Endothelial cell of umbilical vein (primary cell): ENCODE data around the gene R3HDM1. TPM values are rescaled to one million over a fixed set of nuclear protein-coding genes. Genes with fewer than 3 reads are reported as not detected.

Experiments
- BruUV-seq: library from RNA; stranded (reverse); fragments of 400-500 nt; replicated peaks from 2 replicates; lab custom pipeline; 2021; lab: Mats Ljungman, UMichigan
- CTCF ChIA-PET: fragments of 300-600, 350-600 bp; sonication (Branson Sonifier 250); formaldehyde crosslinking; loops from one replicate; lab custom pipeline; 2021; ENCODE audit warnings: antibody characterized with exemption, inconsistent platforms; lab: Charles Lee
- POLR2A ChIA-PET: fragments of 300-600, 350-600 bp; sonication (Branson Sonifier 250); formaldehyde crosslinking; loops from one replicate; lab custom pipeline; 2021; ENCODE audit warnings: antibody characterized with exemption, inconsistent platforms; lab: Charles Lee
- DNase-seq: peaks from one replicate; pipeline ENCODE4 v3.0.0-alpha.2; 2011; ENCODE audit warnings: low read depth, low spot score
- FAIRE-seq: peaks from 2 replicates; lab custom pipeline; 2011; peaks lifted over from hg19 to GRCh38; lab: Jason Lieb, UNC
- H2AFZ ChIP-seq: 2 replicates; pipeline ENCODE4 v1.6.0; 2012; ENCODE audit warnings: low read depth, low read length, control low read depth, inconsistent platforms
- H3K27ac ChIP-seq: 2 replicates; pipeline ENCODE4 v1.5.1; 2011; ENCODE audit warnings: low read depth, mild to moderate bottlenecking, control low read depth, low read length, moderate library complexity; ENCODE audit not compliant: insufficient read depth
- H3K27me3 ChIP-seq, 2 experiments: 2 replicates each; pipeline versions ENCODE4 v1.6.0 to v1.6.1; 2011; ENCODE audit warnings: low read length in 2 of 2, mixed read lengths in 1 of 2; ENCODE audit not compliant: control insufficient read depth in 2 of 2, insufficient read depth in 2 of 2
- H3K36me3 ChIP-seq, 2 experiments: 2 replicates in 1 of 2; 3 replicates in 1 of 2; pipeline ENCODE4 v1.5.1; 2011; ENCODE audit warnings: low read length in 2 of 2, mild to moderate bottlenecking in 1 of 2, moderate library complexity in 1 of 2; ENCODE audit not compliant: control insufficient read depth in 2 of 2, insufficient read depth in 2 of 2; ENCODE audit errors: extremely low read depth in 1 of 2
- H3K4me1 ChIP-seq: 3 replicates; pipeline ENCODE4 v1.5.1; 2011; ENCODE audit warnings: mild to moderate bottlenecking, low read length; ENCODE audit not compliant: control insufficient read depth, insufficient read depth; ENCODE audit errors: extremely low read depth
- H3K4me2 ChIP-seq: 2 replicates; pipeline ENCODE4 v1.6.1; 2011; ENCODE audit warnings: low read length, control low read depth, mixed read lengths; ENCODE audit not compliant: insufficient read depth
- H3K4me3 ChIP-seq, 3 experiments: fragments of 200-600 bp in 1 of 3; sonication (generic), shearing (Covaris generic) in 1 of 3; replicated peaks in 1 of 3; 2 replicates each; pipeline ENCODE4 v1.5.1; 2011 to 2016; ENCODE audit warnings: control low read depth in 3 of 3, low read length in 3 of 3, mild to moderate bottlenecking in 2 of 3, inconsistent platforms in 1 of 3, low read depth in 1 of 3, moderate library complexity in 1 of 3; ENCODE audit not compliant: insufficient read depth in 1 of 3
- H3K79me2 ChIP-seq: 2 replicates; pipeline ENCODE4 v1.6.0; 2012; ENCODE audit warnings: low read length, inconsistent platforms; ENCODE audit not compliant: control insufficient read depth, insufficient read depth
- H3K9ac ChIP-seq: replicated peaks from 2 replicates; pipeline ENCODE3; 2011; ENCODE audit warnings: low read length, control low read depth; ENCODE audit not compliant: insufficient read depth; ENCODE audit errors: extremely low read depth
- H3K9me1 ChIP-seq: replicated peaks from 3 replicates; pipeline ENCODE4 v1.6.0; 2011; ENCODE audit warnings: mild to moderate bottlenecking, low read length; ENCODE audit not compliant: control insufficient read depth, insufficient read depth; ENCODE audit errors: extremely low read depth
- H3K9me3 ChIP-seq: replicated peaks from 2 replicates; pipeline ENCODE4 v1.5.1; 2012; ENCODE audit warnings: low read length, inconsistent platforms; ENCODE audit not compliant: control insufficient read depth, insufficient read depth
- H4K20me1 ChIP-seq: replicated peaks from 2 replicates; pipeline ENCODE3; 2011; ENCODE audit warnings: mild to moderate bottlenecking, low read length; ENCODE audit not compliant: control insufficient read depth, insufficient read depth; ENCODE audit errors: extremely low read depth
- EZH2 ChIP-seq: IDR thresholded peaks from 2 replicates; pipeline ENCODE4 v1.6.1; 2012; ENCODE audit warnings: borderline replicate concordance, low read depth, mild to moderate bottlenecking, moderate library complexity, low read length, inconsistent platforms; ENCODE audit not compliant: severe bottlenecking
- FOS ChIP-seq: IDR thresholded peaks from 2 replicates; pipeline ENCODE4 v1.6.1; 2011; ENCODE audit warnings: mild to moderate bottlenecking, low read length, moderate library complexity, borderline replicate concordance; ENCODE audit not compliant: insufficient read depth
- GATA2 ChIP-seq: IDR thresholded peaks from 2 replicates; pipeline ENCODE4 v1.7.0; 2011; ENCODE audit warnings: low read depth, mild to moderate bottlenecking, moderate library complexity, mixed read lengths, low read length; ENCODE audit not compliant: insufficient read length, insufficient read depth
- JUN ChIP-seq: IDR thresholded peaks from 2 replicates; pipeline ENCODE4 v1.6.1; 2011; ENCODE audit warnings: borderline replicate concordance, low read depth; ENCODE audit not compliant: insufficient read length, insufficient read depth
- MYC ChIP-seq: IDR thresholded peaks from one replicate; pipeline ENCODE4 v1.6.1; 2011; ENCODE audit warnings: mild to moderate bottlenecking, low read depth, low read length
- POLR2A ChIP-seq: IDR thresholded peaks from 2 replicates; pipeline ENCODE4 v1.6.1; 2012; ENCODE audit warnings: low read depth, mild to moderate bottlenecking, control low read depth, low read length
- POLR2AphosphoS5 ChIP-seq: IDR thresholded peaks from 2 replicates; pipeline ENCODE4 v1.6.1; 2012; ENCODE audit warnings: low read depth, mild to moderate bottlenecking, control low read depth, low read length, moderate library complexity; ENCODE audit not compliant: insufficient read depth
- dilution Hi-C: fragments of 300-500 bp; cut with MboI; formaldehyde crosslinking; loops from one replicate; pipeline ENCODE4 v1.15.0; 2019; ENCODE audit warnings: low sequenced_read_pairs; ENCODE audit not compliant: extremely low pct_ligation_motif_present
- intact Hi-C: fragments of 100-400 bp; cut with micrococcal nuclease; formaldehyde crosslinking; loops from one replicate; pipeline ENCODE4 v1.10.0; 2022
- polyA plus RNA-seq, 4 experiments: library from polyadenylated mRNA; depleted of rRNA in 3 of 4; stranded (reverse) in 3 of 4; unstranded in 1 of 4; fragments of >200 nt; gene quantifications; 2 replicates each; pipeline versions ENCODE4 v1.2.1 to v1.2.3, GENCODE V29; 2011 to 2012; ENCODE audit warnings: missing spikeins in 1 of 4
- total RNA-seq: library from RNA; stranded (reverse); gene quantifications from 2 replicates; pipeline ENCODE4 v1.2.3, GENCODE V29; 2021
- TF ChIP-seq, protein P1 (sequence below), 2 donors: IDR thresholded peaks; 1 replicate in 1 of 2; 2 replicates in 1 of 2; pipeline ENCODE4 v1.5.1; 2011; ENCODE audit warnings: low read length in 2 of 2, mild to moderate bottlenecking in 2 of 2, moderate library complexity in 2 of 2, control low read depth in 1 of 2, inconsistent platforms in 1 of 2, low read depth in 1 of 2; ENCODE audit not compliant: insufficient read depth in 1 of 2; ENCODE audit errors: extremely low read depth in 1 of 2
- TF ChIP-seq, protein P2 (sequence below): IDR thresholded peaks from 2 replicates; pipeline ENCODE4 v1.6.1; 2011; ENCODE audit not compliant: insufficient read depth, insufficient read length

Gene R3HDM1
- total and polyA plus RNA-seq, 2 donors (not counting 3 experiments of a cell fraction or from before 2014, with no cell fraction given), result 36.6 to 61.8 TPM

DNA sequence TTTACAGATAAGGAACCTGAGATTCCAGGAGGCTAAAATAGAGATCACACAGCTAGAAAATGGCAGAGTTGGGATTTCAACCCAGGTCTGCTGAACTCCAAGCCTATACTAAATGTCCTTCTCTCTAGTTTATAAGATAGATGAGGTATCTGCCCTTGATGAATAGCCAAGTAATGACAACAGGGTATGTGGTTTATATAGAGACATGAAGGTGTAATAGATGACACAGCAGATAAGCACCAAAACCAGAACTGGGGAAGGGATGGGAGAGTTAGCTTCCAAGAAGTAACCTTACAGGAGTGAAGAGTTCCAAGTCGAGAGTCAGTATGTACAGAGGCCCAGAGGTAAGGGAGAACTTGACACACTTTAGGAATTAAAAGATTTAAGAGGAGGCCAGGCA is 105.7 kb downstream of the R3HDM1 start:
- H3K9me3 ChIP-seq, result no peaks in the 10 kb centered on the region
- H3K9ac ChIP-seq, result no peak overlapping the region
- H3K36me3 ChIP-seq, result peaks cover 7 to 10% of the 10 kb centered on the region in 2 experiments
- intact Hi-C loops, result no loop called here
- H3K27ac ChIP-seq, result no peak overlapping the region
- H3K4me1 ChIP-seq, result no peaks in the 10 kb centered on the region
- H4K20me1 ChIP-seq, result no peaks in the 10 kb centered on the region
- dilution Hi-C loops, result no loop called here
- no peaks in the 10 kb centered on the region for H3K9me1 ChIP-seq
- H3K79me2 ChIP-seq, result no peaks in the 10 kb centered on the region
- BruUV-seq, result no TSS peak
- DNase-seq, result no peak
- no peak overlapping the region for H2AFZ ChIP-seq
- no peaks in the 10 kb centered on the region for H3K27me3 ChIP-seq
- POLR2A ChIA-PET, result interaction anchor here (1.0 kb wide), 1 partner anchor 11 kb away, joined by 3 read pairs; no protein-coding TSS in a partner anchor
- TF ChIP-seq JUN, result no peak
- TF ChIP-seq, protein P1, sequence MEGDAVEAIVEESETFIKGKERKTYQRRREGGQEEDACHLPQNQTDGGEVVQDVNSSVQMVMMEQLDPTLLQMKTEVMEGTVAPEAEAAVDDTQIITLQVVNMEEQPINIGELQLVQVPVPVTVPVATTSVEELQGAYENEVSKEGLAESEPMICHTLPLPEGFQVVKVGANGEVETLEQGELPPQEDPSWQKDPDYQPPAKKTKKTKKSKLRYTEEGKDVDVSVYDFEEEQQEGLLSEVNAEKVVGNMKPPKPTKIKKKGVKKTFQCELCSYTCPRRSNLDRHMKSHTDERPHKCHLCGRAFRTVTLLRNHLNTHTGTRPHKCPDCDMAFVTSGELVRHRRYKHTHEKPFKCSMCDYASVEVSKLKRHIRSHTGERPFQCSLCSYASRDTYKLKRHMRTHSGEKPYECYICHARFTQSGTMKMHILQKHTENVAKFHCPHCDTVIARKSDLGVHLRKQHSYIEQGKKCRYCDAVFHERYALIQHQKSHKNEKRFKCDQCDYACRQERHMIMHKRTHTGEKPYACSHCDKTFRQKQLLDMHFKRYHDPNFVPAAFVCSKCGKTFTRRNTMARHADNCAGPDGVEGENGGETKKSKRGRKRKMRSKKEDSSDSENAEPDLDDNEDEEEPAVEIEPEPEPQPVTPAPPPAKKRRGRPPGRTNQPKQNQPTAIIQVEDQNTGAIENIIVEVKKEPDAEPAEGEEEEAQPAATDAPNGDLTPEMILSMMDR (IDR thresholded peaks at IDR 0.05; ENCODE audit: extremely low read depth in 1 of 2, insufficient read depth in 1 of 2, low read depth in 1 of 2, low read length in 2 of 2), result no peak
- no peak for TF ChIP-seq FOS
- TF ChIP-seq, protein P2, sequence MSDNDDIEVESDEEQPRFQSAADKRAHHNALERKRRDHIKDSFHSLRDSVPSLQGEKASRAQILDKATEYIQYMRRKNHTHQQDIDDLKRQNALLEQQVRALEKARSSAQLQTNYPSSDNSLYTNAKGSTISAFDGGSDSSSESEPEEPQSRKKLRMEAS, result no peak
- TF ChIP-seq GATA2, result no peak
- TF ChIP-seq EZH2, result no peak
- no peak for TF ChIP-seq POLR2A
- no peak for TF ChIP-seq MYC
- no peak for TF ChIP-seq POLR2AphosphoS5
- H3K4me2 ChIP-seq, result no peak overlapping the region
- FAIRE-seq, result no peak
- no peak overlapping the region for H3K4me3 ChIP-seq
- CTCF ChIA-PET, result interaction anchor here (1.0 kb wide), 1 partner anchor 17 kb away, joined by 4 read pairs; no protein-coding TSS in a partner anchor
